ENCODE data around the gene FUT6.

DNA sequence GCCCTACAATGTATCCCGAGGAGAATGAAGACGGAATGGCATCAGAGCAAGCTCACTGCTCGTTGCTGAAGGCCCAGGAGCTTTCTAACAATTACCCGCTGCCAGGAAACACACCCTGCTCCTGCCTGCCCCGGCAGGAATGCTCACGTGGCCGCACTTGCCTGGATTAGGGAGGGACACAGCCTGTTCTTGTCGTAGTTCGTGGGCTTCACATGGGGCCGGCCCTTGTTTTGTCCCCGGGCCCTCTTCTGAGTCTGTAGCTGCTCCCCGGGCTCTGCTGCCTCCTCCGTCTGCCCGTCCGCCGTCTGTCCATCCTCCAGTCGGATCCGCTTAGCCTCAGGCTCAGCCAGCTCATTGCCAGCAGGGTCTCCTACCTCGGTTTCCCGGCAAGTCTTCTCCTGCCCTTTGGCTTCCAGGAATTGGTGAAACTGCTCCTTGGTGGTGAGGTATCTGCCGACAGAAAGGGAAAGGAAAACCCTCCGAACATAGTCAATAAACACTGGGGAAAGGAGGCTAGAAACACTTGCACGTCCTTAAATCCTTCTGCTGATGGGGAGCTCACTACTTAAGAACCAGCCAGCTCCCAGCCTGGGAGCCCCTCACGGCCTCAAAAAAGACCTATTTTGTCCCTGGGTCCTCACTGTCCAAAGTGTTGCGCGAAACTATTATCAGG is 49.5 kb downstream of the FUT6 start:
- TF ChIP-seq, protein P1, sequence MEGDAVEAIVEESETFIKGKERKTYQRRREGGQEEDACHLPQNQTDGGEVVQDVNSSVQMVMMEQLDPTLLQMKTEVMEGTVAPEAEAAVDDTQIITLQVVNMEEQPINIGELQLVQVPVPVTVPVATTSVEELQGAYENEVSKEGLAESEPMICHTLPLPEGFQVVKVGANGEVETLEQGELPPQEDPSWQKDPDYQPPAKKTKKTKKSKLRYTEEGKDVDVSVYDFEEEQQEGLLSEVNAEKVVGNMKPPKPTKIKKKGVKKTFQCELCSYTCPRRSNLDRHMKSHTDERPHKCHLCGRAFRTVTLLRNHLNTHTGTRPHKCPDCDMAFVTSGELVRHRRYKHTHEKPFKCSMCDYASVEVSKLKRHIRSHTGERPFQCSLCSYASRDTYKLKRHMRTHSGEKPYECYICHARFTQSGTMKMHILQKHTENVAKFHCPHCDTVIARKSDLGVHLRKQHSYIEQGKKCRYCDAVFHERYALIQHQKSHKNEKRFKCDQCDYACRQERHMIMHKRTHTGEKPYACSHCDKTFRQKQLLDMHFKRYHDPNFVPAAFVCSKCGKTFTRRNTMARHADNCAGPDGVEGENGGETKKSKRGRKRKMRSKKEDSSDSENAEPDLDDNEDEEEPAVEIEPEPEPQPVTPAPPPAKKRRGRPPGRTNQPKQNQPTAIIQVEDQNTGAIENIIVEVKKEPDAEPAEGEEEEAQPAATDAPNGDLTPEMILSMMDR (IDR thresholded peaks at IDR 0.05 in 4 of 5, conservative IDR thresholded peaks at IDR 0.05 in 1 of 5) = no peak
- no peak for TF ChIP-seq POLR2A (IDR thresholded peaks at IDR 0.05)
